Adipose tissue (tissue), 3 donors: ENCODE data around the gene TAPBP. TPM values are rescaled to one million over a fixed set of nuclear protein-coding genes. Genes with fewer than 3 reads are reported as not detected.

ENCODE experiments used
- H3K27ac ChIP-seq: one replicate; pipeline ENCODE4 v1.5.1; 2013; ENCODE audit warnings: low read depth, low read length
- WGBS, 3 donors: extraction: QIAGEN DNeasy Blood & Tissue Kit; methylation state at CpG; one replicate each; pipeline ENCODE4 v1.1.7; 2013; 5-methylcytosine and 5-hydroxymethylcytosine counted together
- polyA plus RNA-seq, 3 donors: library from polyadenylated mRNA; stranded (reverse); fragments of 200-250 nt; gene quantifications; one replicate each; pipeline ENCODE4 v1.2.3, GENCODE V29; 2013
- donor health status: healthy with polysubstance abuse.
- donor health status: Bipolar disorder and iron deficiency.
- donor health status: healthy.

The TAPBP gene
- polyA plus RNA-seq, 3 donors, result 14.2 to 29.9 (median 26.3) TPM

DNA sequence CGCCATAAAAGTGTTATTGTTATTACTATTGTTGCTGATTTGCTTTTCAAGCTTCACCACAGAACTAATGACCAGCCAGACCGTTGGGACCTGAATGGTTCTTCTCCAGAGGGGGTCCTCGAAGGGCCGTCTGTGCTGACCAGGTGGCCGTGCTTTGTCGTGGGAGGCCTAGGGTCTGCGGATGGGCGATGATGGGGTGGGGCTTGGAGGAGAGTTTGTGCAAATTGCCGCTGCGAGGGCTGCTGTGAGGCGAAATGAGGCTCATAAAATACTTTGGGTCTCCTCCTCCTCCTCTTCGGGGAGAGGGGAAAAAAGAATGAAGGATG, 9.7 kb upstream of the TAPBP start:
- no peak overlapping the region for H3K27ac ChIP-seq
- WGBS, 3 donors, result 0 to 3% (median 1%) methylated on average over 12 of the region's 12 CpGs

DNA sequence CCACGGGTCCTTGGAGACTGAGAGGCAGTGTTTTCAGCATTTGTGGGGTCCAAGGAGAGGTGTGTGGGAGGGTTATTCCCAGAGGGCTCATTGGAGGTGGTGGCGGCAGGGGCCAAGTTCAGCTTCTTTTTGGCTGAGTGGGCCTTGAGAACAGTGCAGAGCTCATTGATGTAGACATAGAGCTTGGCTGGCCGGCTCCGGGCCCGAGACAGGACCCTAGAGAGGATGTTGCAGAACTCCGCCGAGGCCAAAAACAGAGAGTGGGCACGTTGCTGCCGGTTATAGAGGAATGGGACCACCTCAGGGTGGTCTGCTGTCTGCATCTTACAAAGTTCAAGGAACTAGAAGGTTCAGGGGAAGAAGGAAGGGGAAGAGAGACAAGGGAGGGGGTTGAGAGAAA, 7.3 kb upstream of the TAPBP start:
- H3K27ac ChIP-seq, result no peak overlapping the region
- 60 to 75% (median 69%) methylated on average over 9 of the region's 9 CpGs for WGBS, 3 donors

DNA sequence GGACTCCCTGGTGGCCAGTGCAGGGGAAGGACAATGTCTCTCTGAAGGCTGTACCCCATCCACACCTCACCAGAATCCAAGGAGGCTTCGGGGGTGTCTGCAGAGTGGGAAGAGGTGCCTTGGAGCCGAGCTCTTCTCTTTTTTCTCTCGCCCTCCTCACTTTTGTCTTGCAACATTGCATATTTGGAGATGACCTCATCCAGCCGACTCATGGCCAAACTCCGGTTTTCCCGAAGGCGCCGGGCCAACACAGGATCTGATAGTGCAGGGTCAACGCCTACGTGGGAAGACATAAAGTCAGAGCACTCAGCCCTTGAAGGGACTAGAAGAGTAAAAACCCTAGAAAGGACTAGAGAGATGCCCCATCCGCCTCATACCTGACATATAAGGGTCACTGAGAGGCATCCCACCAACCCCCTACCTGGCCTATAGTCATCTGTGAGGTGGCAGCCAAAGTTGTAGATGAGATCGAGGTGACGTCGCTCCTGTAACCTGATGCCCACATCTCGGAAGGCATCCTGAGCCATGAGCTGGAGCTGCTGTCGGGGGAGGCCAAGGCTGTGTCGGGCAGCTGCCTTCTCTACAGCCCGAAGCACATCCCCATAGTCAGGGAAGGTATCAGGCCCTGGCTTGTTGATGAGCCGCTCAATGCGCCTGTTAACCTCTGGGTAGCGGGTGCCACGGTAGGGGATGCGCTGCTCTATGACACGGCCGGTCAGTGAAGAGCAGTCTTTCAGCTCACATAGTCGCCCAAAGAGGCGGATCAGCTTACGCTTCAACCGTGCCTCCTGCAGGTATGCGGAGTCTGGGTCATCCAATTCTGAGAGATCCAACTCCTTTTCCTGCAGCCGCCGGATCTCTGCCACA, 6.7 kb upstream of the TAPBP start:
- WGBS, 3 donors, result 72 to 75% (median 72%) methylated on average over 32 of the region's 32 CpGs
- H3K27ac ChIP-seq, result no peak overlapping the region

DNA sequence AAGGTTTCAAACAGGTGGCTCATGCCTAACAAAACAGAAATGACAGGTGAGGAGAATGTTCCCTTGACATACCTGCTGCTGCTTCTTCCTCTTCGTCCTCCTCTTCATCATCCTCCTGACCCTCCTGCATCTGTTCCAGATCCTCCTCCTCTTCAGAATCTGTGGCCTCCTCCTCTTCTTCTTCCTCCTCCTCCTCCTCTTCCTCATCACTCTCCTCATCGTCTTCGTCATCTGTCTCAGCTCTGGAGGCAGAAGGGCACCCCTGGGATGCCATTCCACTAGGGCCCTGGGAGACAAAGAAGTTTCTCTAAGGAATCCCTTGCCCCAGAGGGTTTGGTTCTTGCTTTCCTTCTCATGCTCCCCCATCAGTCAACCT, 6.0 kb upstream of the TAPBP start:
- 84 to 85% (median 85%) methylated on average over 3 of the region's 3 CpGs for WGBS, 3 donors

DNA sequence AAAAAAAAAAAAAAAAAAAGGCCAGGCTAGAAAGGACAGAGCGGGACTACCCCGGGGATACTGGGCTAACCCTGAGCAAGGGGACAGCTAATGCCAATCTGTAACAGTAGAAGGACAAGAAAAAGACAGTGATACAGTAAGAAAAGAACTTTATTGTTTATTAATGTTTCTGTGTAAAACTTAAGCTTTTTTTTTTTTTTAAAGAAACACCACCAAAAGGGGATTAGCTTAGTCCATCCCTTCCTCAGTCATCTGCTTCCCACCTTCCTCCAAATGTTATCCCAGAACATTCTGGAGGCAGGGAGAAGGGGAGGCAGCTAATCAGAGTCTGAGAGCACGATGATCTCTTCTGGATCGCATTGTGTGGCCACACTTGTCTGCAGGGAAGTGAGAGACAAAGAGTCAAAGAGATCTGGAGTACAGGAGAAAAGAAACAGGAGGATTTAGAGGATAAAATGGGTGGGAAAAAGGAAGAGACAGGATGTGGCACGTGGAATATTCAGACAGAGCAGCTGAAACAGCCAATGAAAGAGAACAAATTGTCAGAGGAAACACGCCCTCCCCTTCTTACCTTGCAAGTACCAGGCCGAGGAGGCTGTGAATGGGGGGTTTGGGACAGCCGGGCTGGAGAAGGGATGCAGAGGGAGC, 4.7 kb upstream of the TAPBP start:
- 69 to 74% (median 70%) methylated on average over 8 of the region's 8 CpGs for WGBS, 3 donors
- H3K27ac ChIP-seq, result no peak overlapping the region

More for the DNA sequence above, 6.0 kb upstream of the TAPBP start:
- H3K27ac ChIP-seq, result no peak overlapping the region

DNA sequence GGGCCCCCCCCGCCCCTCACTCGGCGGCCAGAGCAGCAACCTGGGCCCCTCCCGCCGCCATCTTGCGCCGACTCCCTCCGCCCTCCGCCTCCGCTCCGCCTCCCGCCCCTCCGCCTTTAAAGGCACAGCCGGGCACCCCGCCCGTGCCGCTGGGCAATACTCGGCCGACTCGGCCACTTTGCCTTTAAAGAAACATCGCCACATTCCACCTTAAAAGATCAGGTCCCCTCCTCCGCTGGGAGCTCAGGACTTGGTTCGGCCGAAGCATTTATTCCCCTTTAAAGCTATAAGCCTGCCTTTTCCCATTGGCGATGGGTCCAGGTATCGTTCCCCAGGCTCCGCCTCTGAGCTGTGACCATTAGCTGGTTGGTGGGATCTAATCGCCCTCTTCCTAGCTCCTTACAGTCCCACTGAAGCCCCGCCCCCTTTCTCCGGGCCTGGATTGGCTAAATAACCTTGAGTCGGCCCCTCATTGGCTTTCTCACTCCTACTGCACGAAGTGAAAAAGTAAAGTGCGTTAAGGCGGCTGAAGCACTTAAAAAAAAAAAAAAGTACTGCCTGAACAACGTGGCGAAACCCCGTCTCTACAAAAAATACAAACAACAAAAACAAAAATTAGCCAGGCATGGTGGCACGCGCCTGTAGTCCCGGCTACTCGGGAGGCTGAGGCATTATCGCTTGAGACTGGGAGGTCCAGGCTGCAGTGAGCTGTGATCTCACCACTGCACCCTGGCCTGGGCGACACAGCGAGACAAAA, 4.0 kb upstream of the TAPBP start, which contains the start of gene ZBTB22:
TSS of gene ZBTB22 (minus strand) at position 76 of the 757 bp plus-strand sequence. CDS start 828 bp downstream, outside the sequence.
- no peak within 1 kb of the TSS for H3K27ac ChIP-seq
- WGBS, 3 donors, result 1 to 2% (median 2%) methylated on average over 43 to 44 of the region's 44 CpGs

DNA sequence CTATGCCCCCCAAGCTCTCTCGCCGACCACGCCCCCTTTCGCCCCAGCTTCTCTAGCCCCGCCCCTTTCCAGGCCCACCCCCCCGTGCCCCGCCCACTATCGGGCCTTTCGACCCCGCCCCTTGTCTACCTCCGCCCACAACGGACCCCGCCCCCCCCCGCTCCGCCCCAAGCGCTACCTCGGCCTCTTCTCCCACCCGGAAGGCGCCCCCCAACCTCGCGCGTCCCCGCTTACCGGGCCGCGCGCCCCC, 3.5 kb upstream of the TAPBP start:
- WGBS, 3 donors, result 0% methylated on average over 15 to 26 of the region's 27 CpGs
- H3K27ac ChIP-seq, result no peak overlapping the region

DNA sequence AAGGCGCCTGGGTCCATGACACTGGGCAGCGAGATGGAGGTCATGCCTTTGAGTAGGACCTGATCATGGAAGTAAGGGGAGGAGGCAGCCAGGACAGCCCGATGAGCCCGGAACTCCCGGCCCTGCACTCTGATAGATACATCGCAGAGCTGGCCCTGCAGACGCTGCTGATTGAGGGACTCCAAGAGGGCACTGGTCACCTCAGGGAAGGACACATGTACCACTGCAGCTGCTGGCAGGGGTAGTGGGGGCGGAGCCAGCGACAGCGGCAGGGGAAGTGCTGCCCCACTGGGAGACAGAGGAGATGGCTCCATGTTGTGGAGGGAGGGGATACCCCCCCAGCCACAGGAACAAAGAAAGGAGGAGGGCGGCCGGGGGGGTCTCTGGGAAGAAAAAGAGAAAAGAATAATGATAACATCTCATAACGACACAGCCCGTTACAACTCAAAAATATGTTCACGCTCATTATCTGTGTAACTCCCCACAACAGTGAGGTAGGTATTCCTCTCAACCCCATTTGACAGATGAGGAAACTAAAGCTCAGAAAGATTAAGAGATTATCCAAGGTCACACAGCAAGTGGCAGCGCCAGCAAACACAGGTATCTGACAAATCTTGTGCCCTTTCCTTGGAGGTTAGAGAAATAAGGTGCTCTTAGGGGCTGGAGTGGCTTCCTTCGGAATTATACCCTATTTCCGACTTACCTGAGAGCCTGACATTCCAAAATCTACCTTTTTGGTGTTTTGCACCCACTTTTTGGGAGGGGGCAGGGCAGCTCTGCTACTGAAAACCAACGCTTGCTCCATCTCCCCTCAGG, 2.9 kb upstream of the TAPBP start:
- WGBS, 3 donors, result 64 to 77% (median 73%) methylated on average over 19 of the region's 19 CpGs

DNA sequence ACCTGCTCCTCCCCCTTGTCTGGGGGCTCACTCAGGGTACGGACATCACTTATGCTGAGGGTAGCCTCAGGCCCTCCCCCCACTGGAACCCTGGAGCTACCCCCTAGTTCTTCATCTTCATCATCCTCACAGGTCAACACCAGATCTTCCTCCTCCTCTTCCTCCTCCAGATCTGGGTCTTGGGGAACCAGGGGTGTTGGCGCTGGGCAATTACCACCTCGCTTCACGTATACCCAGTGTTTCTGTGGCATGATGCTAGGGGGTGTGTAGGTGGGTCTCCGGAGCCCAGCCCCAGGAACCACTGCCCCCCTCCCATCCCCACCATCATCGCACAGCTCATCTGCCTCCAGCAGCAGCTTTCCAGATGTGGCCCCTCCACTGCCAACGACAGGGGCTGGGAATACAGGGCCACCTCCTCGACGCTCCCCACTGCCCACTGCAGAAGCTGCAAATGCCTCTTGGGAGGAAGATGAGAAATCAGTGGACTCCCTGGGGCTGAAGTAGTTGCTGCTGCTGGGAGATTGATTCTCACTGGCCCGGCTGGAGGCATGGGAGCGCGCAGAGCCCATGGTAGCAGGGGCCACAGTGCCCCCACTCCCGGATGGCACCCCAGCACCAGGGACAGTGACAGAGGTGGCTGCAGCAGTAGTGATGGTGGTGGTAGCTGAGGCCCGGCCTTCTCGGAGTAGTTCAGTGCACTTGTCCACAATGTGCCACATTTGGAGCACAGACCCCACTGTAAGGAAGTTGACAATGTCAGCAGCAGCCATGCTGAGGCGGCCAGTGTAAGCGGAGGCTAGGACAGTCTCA, 2.1 kb upstream of the TAPBP start:
- H3K27ac ChIP-seq, result no peak overlapping the region
- WGBS, 3 donors, result 89 to 91% (median 90%) methylated on average over 17 of the region's 17 CpGs

More for the DNA sequence above, 2.9 kb upstream of the TAPBP start:
- no peak overlapping the region for H3K27ac ChIP-seq

DNA sequence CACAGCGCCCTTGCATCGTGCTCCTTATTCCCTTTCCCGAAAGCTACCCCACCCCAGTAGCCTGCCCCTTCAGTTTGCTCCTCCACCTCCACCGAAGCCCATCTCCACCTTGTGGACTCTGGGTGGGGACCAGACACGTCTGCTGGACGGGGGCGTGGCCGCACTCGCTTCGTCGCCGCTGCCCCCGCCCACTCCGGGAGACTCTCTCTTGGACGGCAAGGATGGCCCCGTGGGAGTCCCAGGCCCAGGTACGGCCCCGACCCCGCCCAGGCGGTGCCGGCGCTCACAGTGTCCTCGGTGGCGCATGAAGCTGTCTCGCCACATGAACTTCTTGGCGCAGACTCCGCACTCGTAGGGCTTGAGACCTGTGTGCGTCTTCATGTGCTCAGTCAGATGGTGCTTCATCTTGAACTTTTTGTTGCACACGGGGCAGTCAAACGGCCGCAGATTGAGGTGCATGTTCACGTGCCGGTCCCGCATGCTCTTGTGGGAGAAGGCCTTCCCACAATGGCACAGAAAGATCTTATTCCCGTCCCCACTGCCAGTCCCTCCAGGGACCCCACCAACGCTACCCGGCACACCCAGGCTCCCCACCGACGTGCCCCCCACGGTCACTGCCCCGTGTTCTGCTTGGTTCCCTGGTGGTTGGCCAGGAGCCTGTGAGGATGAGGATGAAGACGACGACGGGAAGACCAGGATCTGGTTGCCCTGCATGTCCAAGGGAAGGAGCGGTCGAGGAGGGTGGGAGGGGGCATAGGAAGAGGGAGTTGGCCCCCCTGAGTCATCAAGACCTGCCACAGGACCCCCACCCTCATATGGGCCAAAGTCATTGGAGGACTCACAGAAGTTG, 1.3 kb upstream of the TAPBP start:
- 42 to 44% (median 42%) methylated on average over 47 of the region's 47 CpGs for WGBS, 3 donors
- peak overlapping the region; percentile 25 for H3K27ac ChIP-seq

DNA sequence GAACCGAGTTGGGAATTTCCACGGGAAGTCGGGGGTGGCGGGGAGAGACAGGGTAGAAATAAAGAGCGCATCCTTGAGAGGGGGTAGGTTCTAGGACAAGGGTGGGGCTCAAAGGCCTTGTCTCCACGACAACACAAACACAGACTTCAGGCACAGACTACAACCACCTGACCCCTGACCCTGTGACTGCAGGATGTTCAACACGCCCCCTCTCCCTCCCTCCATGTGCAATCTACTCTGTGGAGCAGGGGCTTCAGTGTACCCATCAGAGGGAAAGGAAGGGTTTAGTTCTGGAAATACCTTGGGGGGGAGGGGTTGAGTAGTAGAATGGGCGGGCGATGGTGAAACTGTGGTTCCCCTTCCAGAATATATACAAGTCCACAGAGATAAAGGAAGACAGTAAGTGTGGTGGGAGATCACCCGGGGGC, 651 bp upstream of the TAPBP start:
- WGBS, 3 donors, result 1 to 5% (median 1%) methylated on average over 10 of the region's 10 CpGs
- peak overlapping the region; percentile 25 for H3K27ac ChIP-seq

DNA sequence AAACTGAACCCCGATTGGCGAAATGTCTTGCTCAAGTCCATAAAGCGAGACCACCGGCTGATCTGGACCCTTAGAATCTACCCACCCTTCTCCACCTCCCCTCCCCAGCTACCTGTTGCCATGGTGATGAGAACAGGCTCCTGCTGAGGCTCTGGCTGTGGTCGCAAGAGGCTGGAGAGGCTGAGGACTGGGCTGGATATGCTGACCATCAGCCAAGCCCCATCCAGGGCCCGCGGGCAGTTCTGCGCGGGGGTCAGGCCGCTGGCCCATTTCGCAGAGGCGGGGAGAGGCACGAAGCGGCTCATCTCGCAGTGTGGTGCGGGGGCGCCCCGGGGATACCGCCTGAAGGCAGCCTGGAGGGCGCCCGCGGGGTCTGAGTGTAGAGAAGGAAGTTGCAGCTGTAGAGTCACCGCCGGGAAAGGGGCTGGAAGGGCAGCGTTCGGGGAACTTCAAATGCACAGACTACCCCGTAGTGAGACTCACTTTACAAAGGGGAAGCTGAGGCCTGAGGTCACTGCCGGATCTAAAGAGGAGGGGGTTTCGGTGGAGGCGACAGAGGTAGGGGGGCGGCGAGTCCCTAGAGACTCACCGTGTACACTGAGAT, 671 bp downstream of the TAPBP start:
- WGBS, 3 donors, result 0 to 1% (median 1%) methylated on average over 33 of the region's 33 CpGs
- H3K27ac ChIP-seq, result peak overlapping the region; percentile 85

DNA sequence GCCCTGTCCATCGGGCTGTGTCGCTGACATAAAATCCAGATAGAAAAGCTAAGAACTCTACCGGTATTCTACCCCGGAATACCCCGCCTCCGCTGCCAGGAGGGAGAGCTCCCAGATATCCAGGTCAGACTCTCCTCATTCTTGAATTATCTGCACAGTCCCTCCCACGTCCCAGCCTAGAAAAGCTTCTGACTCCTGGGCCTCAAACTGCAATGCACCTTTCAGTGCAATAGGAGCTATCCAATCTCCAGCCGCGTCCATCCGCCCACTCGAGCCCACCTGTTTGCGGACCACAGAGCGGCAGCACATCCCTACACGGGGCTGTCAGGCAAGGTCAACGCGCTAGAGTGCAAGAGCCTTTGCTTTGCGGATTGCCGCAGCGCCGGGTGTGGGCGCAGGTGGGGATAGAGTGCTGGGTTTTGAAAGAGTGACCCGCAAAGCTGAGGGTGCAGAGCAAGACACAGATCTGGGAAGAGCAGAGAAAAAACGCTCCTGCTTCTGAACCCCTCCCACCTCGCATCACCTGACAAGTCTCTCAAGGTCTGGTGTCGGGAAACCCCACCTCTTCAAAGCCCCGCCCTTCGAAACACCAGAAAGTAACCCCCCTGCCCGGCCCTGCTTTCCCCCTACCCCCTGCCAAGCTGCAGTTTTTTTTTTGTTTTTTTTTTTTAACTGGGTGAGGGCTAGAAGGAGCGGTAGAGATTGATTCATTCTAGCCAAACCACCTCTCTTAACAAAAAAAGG, 1.3 kb downstream of the TAPBP start:
- 2 to 9% (median 8%) methylated on average over 27 to 29 of the region's 29 CpGs for WGBS, 3 donors
- no peak overlapping the region for H3K27ac ChIP-seq

DNA sequence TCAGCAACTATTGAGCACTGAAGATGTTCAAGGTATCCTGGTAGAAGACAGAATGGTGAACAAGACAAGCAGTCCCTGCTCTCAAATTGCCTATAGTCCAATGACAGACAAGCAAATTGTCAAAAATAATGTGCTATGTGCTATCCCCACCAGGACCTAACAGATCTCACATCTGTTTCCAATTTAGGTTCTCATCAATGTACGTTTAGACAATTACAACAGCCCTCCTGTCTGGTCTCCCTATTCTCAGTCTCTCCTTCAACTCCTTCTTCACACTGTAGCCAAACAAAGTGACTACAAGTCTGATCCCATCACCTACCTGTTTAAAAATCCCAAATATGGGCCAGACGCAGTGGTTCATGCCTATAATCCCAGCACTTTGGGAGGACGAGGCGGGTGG, 7.5 kb downstream of the TAPBP start:
- WGBS, 3 donors, result 86 to 90% (median 86%) methylated on average over 4 of the region's 4 CpGs
- no peak overlapping the region for H3K27ac ChIP-seq

DNA sequence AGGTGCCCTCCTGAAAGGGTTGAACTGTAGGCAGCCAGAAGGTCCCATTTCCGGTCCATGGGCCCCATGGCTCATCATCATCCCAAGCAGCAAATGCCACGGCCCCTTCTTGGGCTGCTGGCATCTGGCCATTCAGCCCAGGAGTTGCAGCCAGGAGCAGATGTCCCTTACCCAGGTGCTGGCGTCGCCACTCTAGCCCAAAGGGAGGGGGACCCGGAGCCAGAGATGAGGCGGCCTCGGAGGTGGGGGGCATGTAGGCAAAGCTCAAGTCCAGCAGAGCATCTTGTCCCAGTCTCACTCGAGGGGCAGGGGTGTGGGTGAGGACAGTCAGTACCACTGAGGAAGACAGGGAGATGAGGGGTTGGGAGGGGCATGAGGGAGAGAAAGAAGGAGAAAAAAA, 8.8 kb downstream of the TAPBP start:
- no peak overlapping the region for H3K27ac ChIP-seq
- 63 to 89% (median 86%) methylated on average over 8 of the region's 8 CpGs for WGBS, 3 donors

DNA sequence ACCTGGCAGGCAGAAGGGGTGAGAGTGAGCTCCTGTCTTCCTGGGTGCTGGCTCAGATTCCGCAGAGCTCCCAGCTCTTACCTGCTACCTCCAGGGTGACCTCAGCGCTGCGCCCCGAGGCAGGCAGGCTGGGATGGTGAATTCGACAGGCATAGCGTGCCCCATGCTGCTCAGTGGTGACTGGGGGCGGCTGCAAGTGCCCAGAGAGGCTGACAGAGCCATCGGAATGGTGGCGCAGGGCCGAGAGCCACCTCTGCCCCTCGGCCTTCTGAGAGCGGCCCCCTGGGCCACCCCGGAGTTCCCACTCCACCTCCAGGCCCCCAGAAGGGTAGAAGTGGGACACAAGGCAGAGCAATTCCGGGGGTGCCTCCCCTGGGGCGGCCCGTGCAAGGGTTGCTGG, 9.7 kb downstream of the TAPBP start:
- no peak overlapping the region for H3K27ac ChIP-seq
- WGBS, 3 donors, result 87 to 90% (median 90%) methylated on average over 14 to 16 of the region's 16 CpGs
